Testis (tissue), 3 donors: ENCODE measurements around the gene PCBP3. TPM values are rescaled to one million over a fixed set of nuclear protein-coding genes. Genes with fewer than 3 reads are reported as not detected.

Experiments used
- DNase-seq: peaks from one replicate; pipeline ENCODE4 v3.0.0-alpha.2; 2019
- H3K27ac ChIP-seq, 2 donors: fragments of 200-600 bp; sonication (generic); one replicate each; pipeline ENCODE4 v1.5.1; 2019
- H3K27me3 ChIP-seq: fragments of 200-600 bp; sonication (generic); one replicate; pipeline ENCODE4 v1.5.1; 2019
- H3K36me3 ChIP-seq: fragments of 200-600 bp; sonication (generic); one replicate; pipeline ENCODE4 v1.5.1; 2017; ENCODE audit warnings: low read depth; ENCODE audit errors: missing control alignments
- H3K4me1 ChIP-seq: fragments of 200-600 bp; sonication (generic); one replicate; pipeline ENCODE4 v1.5.1; 2019
- H3K4me3 ChIP-seq, 2 donors: fragments of 200-600 bp; sonication (generic); one replicate each; pipeline ENCODE4 v1.5.1; 2017 to 2019
- H3K9me3 ChIP-seq: fragments of 200-600 bp; sonication (generic); one replicate; pipeline ENCODE4 v1.5.1; 2017
- CTCF ChIP-seq, 3 experiments: fragments of 450-650 bp in 2 of 3; fragments of 200-600 bp in 1 of 3; sonication (generic) in 1 of 3; IDR thresholded peaks; one replicate each; pipeline ENCODE4 v1.5.1; 2016 to 2019; ENCODE audit warnings: antibody characterized with exemption in 3 of 3, mild to moderate bottlenecking in 2 of 3, moderate library complexity in 1 of 3
- POLR2A ChIP-seq: fragments of 450-650 bp; IDR thresholded peaks from one replicate; pipeline ENCODE4 v1.6.1; 2017; ENCODE audit warnings: antibody characterized with exemption, mild to moderate bottlenecking, moderate library complexity
- WGBS, 2 donors: methylation state at CpG; one replicate each; pipeline ENCODE4 v1.1.5; 2018; 5-methylcytosine and 5-hydroxymethylcytosine counted together
- intact Hi-C: fragments of 100-400 bp; cut with DNase I; formaldehyde crosslinking; loops from one replicate; pipeline ENCODE4 v1.15.1; 2023; ENCODE audit warnings: low total_unique reads
- polyA plus RNA-seq: library from polyadenylated mRNA; stranded (reverse); fragments of 350-450 nt; fragmentation: Illumina TruSeq; extraction: RNeasy Lipid Tissue Mini Kit (QIAGEN cat#74804); gene quantifications from one replicate; pipeline ENCODE4 v1.2.3, GENCODE V29; 2014; ENCODE audit warnings: low read depth, low replicate concordance; ENCODE audit not compliant: insufficient read depth
- total RNA-seq, 2 donors: library from RNA; depleted of rRNA; stranded (reverse); fragments of >200 nt; gene quantifications; one replicate each; pipeline ENCODE4 v1.2.3, GENCODE V29; 2016

The PCBP3 gene
- total and polyA plus RNA-seq, 3 donors from 2014 or later: 35.7 to 58.3 (median 38.0) TPM

- Histone ChIP-seq H3K9me3 (no peaks in the 10 kb centered on the region), H3K4me3 (no peak overlapping the region), H3K27ac (no peak overlapping the region), H3K4me1 (no peaks in the 10 kb centered on the region), H3K27me3 (no peaks in the 10 kb centered on the region), H3K36me3 (no peaks in the 10 kb centered on the region)
- DNase-seq: no peak
- intact Hi-C loops: no loop called here
- TF ChIP-seq POLR2A: no peak
- WGBS, 2 donors: 37 to 53% methylated on average over 14 to 18 of the region's 18 CpGs
These were observed 8.9 kb upstream of the PCBP3 start for GRCh38 chr21:45634511-45635183.

- Histone ChIP-seq H3K27ac (no peak overlapping the region), H3K4me3 (no peak overlapping the region), H3K9me3 (no peaks in the 10 kb centered on the region), H3K4me1 (no peaks in the 10 kb centered on the region), H3K36me3 (no peaks in the 10 kb centered on the region), H3K27me3 (no peaks in the 10 kb centered on the region)
- DNase-seq: no peak
- TF ChIP-seq POLR2A (no peak), CTCF (IDR thresholded peaks at IDR 0.05) (no peak)
- WGBS, 2 donors: 64 to 74% methylated on average over 7 of the region's 7 CpGs
- intact Hi-C loops: no loop called here
These were observed 8.0 kb upstream of the PCBP3 start for GRCh38 chr21:45635271-45636151.

- Histone ChIP-seq H3K9me3 (no peaks in the 10 kb centered on the region), H3K27ac (no peak overlapping the region), H3K27me3 (no peaks in the 10 kb centered on the region), H3K4me1 (no peaks in the 10 kb centered on the region), H3K4me3 (no peak overlapping the region), H3K36me3 (no peaks in the 10 kb centered on the region)
- DNase-seq: no peak
- no peak for TF ChIP-seq POLR2A
- TF ChIP-seq CTCF (IDR thresholded peaks at IDR 0.05): no peak
- WGBS, 2 donors: 88 to 90% methylated on average over 3 of the region's 3 CpGs
- intact Hi-C loops: no loop called here
These were observed 7.1 kb upstream of the PCBP3 start for GRCh38 chr21:45636459-45636858.

GRCh38 chr21:45636951-45637646, 6.4 kb upstream of the PCBP3 start:
- DNase-seq: no peak
- H3K4me1 ChIP-seq: no peaks in the 10 kb centered on the region
- intact Hi-C loops: no loop called here
- H3K27me3 ChIP-seq: no peaks in the 10 kb centered on the region
- no peaks in the 10 kb centered on the region for H3K36me3 ChIP-seq
- WGBS, 2 donors: 66% methylated on average over 19 of the region's 33 CpGs; no CpG with 5 or more reads in 1 of the 2 donors
- TF ChIP-seq CTCF (IDR thresholded peaks at IDR 0.05): no peak
- TF ChIP-seq POLR2A: no peak
- no peaks in the 10 kb centered on the region for H3K9me3 ChIP-seq
- H3K27ac ChIP-seq: no peak overlapping the region
- H3K4me3 ChIP-seq: no peak overlapping the region

GRCh38 chr21:45637883-45638282, 5.6 kb upstream of the PCBP3 start:
- Histone ChIP-seq H3K4me1 (no peaks in the 10 kb centered on the region), H3K27ac (no peak overlapping the region), H3K4me3 (no peak overlapping the region), H3K9me3 (no peaks in the 10 kb centered on the region), H3K27me3 (no peaks in the 10 kb centered on the region), H3K36me3 (no peaks in the 10 kb centered on the region)
- no peak for DNase-seq
- WGBS, 2 donors: 79 to 90% methylated on average over 1 to 13 of the region's 13 CpGs
- intact Hi-C loops: no loop called here
- no peak for TF ChIP-seq POLR2A
